Measurements from ENCODE around the gene KCNT1.

Gene KCNT1

GRCh38 chr9:135660407-135660806 is 41.6 kb upstream of the KCNT1 start:
- no peak overlapping the region for H3K27ac ChIP-seq (ENCODE audit: low read length)
- H3K4me3 ChIP-seq (ENCODE audit: low read length): no peak overlapping the region
- no peak overlapping the region for H2AFZ ChIP-seq (ENCODE audit: low read depth, low read length)
- no peaks in the 10 kb centered on the region for H3K79me2 ChIP-seq (ENCODE audit: low read length)
- no peaks in the 10 kb centered on the region for H4K20me1 ChIP-seq (ENCODE audit: insufficient read depth, low read length)
- no peak overlapping the region for H3K9ac ChIP-seq (ENCODE audit: low read length)
- no peaks in the 10 kb centered on the region for H3K4me1 ChIP-seq (ENCODE audit: low read length)
- no peaks in the 10 kb centered on the region for H3K9me3 ChIP-seq (ENCODE audit: insufficient read depth, low read length)
- no peak overlapping the region for H3K4me2 ChIP-seq (ENCODE audit: low read length)
- TF ChIP-seq, protein P1, sequence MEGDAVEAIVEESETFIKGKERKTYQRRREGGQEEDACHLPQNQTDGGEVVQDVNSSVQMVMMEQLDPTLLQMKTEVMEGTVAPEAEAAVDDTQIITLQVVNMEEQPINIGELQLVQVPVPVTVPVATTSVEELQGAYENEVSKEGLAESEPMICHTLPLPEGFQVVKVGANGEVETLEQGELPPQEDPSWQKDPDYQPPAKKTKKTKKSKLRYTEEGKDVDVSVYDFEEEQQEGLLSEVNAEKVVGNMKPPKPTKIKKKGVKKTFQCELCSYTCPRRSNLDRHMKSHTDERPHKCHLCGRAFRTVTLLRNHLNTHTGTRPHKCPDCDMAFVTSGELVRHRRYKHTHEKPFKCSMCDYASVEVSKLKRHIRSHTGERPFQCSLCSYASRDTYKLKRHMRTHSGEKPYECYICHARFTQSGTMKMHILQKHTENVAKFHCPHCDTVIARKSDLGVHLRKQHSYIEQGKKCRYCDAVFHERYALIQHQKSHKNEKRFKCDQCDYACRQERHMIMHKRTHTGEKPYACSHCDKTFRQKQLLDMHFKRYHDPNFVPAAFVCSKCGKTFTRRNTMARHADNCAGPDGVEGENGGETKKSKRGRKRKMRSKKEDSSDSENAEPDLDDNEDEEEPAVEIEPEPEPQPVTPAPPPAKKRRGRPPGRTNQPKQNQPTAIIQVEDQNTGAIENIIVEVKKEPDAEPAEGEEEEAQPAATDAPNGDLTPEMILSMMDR (IDR thresholded peaks at IDR 0.05; ENCODE audit: low read depth, low read length): no peak
- TF ChIP-seq EZH2phosphoT487 (IDR thresholded peaks at IDR 0.05; ENCODE audit: low read depth): no peak
- H3K36me3 ChIP-seq (replicated peaks; ENCODE audit: low read depth, low read length): no peaks in the 10 kb centered on the region
- no peaks in the 10 kb centered on the region for H3K27me3 ChIP-seq (ENCODE audit: low read depth, low read length)

DNA sequence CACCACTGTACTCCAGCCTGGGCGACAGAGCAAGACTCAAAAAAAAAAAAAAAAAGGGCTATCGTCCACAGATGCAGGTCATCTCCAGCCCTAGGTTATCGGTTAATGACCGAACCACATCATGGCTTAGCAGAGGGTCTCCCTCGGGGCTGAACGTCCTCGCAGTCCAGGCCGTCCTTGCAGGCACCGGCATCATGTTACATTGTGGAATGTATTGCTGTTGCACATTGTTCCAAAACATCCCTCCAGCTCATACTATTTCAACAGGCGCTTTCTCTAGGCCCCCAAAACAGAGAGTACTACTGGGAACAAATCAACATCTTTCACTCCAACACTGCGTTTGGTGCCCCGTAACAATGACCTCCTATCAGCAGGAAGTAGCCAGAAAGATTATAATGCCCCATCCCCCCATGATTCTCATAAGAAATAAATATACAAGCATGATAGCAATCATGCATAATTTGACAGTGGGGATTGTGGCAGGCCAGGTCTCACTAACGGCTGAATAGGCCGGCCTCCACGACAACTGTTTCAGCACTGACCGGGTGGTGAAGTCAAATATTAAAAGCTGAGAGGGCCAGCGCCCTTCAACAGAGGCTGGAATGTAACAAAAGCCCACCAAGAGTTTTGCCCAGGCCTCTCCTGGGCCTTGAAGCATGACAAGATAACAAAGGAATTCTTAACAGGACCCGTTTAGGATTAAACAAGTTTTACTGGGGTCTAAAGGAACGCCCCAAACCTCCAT is 40.0 kb upstream of the KCNT1 start:
- no peak overlapping the region for H3K27ac ChIP-seq (ENCODE audit: low read length)
- H3K9me3 ChIP-seq (ENCODE audit: insufficient read depth, low read length): no peaks in the 10 kb centered on the region
- H3K36me3 ChIP-seq (replicated peaks; ENCODE audit: low read depth, low read length): no peaks in the 10 kb centered on the region
- H2AFZ ChIP-seq (ENCODE audit: low read depth, low read length): no peak overlapping the region
- no peak overlapping the region for H3K9ac ChIP-seq (ENCODE audit: low read length)
- H3K27me3 ChIP-seq (ENCODE audit: low read depth, low read length): no peaks in the 10 kb centered on the region
- H3K4me1 ChIP-seq (ENCODE audit: low read length): no peaks in the 10 kb centered on the region
- H3K4me3 ChIP-seq (ENCODE audit: low read length): no peak overlapping the region
- H3K79me2 ChIP-seq (ENCODE audit: low read length): no peaks in the 10 kb centered on the region
- no peak overlapping the region for H3K4me2 ChIP-seq (ENCODE audit: low read length)
- H4K20me1 ChIP-seq (ENCODE audit: insufficient read depth, low read length): no peaks in the 10 kb centered on the region
- TF ChIP-seq, protein P1 (IDR thresholded peaks at IDR 0.05; ENCODE audit: low read depth, low read length): no peak
- no peak for TF ChIP-seq EZH2phosphoT487 (IDR thresholded peaks at IDR 0.05; ENCODE audit: low read depth)

- no peaks in the 10 kb centered on the region for H4K20me1 ChIP-seq (ENCODE audit: insufficient read depth, low read length)
- no peaks in the 10 kb centered on the region for H3K79me2 ChIP-seq (ENCODE audit: low read length)
- no peak within 1 kb of the TSS for H3K27ac ChIP-seq (ENCODE audit: low read length)
- no peak within 1 kb of the TSS for H2AFZ ChIP-seq (ENCODE audit: low read depth, low read length)
- no peak within 1 kb of the TSS for H3K4me3 ChIP-seq (ENCODE audit: low read length)
- no peaks in the 10 kb centered on the region for H3K36me3 ChIP-seq (replicated peaks; ENCODE audit: low read depth, low read length)
- no peaks in the 10 kb centered on the region for H3K27me3 ChIP-seq (ENCODE audit: low read depth, low read length)
- no peaks in the 10 kb centered on the region for H3K4me1 ChIP-seq (ENCODE audit: low read length)
- TF ChIP-seq, protein P1 (IDR thresholded peaks at IDR 0.05; ENCODE audit: low read depth, low read length): no peak
- TF ChIP-seq EZH2phosphoT487 (IDR thresholded peaks at IDR 0.05; ENCODE audit: low read depth): no peak
- H3K4me2 ChIP-seq (ENCODE audit: low read length): no peak within 1 kb of the TSS
- H3K9ac ChIP-seq (ENCODE audit: low read length): no peak within 1 kb of the TSS
- no peaks in the 10 kb centered on the region for H3K9me3 ChIP-seq (ENCODE audit: insufficient read depth, low read length)
Observed at GRCh38 chr9:135662758-135663450, 39.1 kb upstream of the KCNT1 start, which contains the start of gene LCN9. Gene LCN9, plus strand, starts transcription at chr9:135663309. Its CDS starts 13 bp downstream, at chr9:135663322.

DNA sequence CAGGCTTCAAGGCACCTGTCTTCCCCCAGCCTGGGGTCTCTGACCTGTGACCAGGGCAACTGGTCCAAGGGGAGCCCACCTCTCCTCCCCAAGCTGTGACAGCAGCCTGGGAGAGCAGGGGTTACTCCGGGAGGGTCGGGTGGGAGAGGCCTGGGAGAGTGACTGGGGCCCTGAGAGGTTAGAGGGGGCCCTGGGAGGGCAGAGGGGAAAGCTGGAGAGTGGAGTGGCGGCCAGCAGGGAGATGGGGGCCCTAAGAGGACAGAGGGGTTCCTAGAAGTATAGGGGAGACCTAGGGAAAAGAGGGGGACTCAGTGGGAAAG is 38.6 kb upstream of the KCNT1 start:
- Histone ChIP-seq H3K36me3 (replicated peaks; ENCODE audit: low read depth, low read length) (no peaks in the 10 kb centered on the region), H3K9ac (ENCODE audit: low read length) (no peak overlapping the region), H3K9me3 (ENCODE audit: insufficient read depth, low read length) (no peaks in the 10 kb centered on the region), H3K27ac (ENCODE audit: low read length) (no peak overlapping the region), H3K4me1 (ENCODE audit: low read length) (no peaks in the 10 kb centered on the region), H3K4me3 (ENCODE audit: low read length) (no peak overlapping the region), H3K79me2 (ENCODE audit: low read length) (no peaks in the 10 kb centered on the region), H3K4me2 (ENCODE audit: low read length) (no peak overlapping the region), H3K27me3 (ENCODE audit: low read depth, low read length) (no peaks in the 10 kb centered on the region), H4K20me1 (ENCODE audit: insufficient read depth, low read length) (no peaks in the 10 kb centered on the region), H2AFZ (ENCODE audit: low read depth, low read length) (no peak overlapping the region)
- TF ChIP-seq, protein P1 (IDR thresholded peaks at IDR 0.05; ENCODE audit: low read depth, low read length): no peak
- no peak for TF ChIP-seq EZH2phosphoT487 (IDR thresholded peaks at IDR 0.05; ENCODE audit: low read depth)

All from OCI-LY3 (cell line).